ENCODE results near the gene TPSD1. TPM values are rescaled to one million over a fixed set of nuclear protein-coding genes. Genes with fewer than 3 reads are reported as not detected.
"Not testable (repeated sequence)": the region's sequence is repeated elsewhere in the genome, so short reads cannot be mapped to it uniquely, and the experiment has no call there.

TPSD1 gene
- polyA plus RNA-seq, 1 donor (not counting 4 experiments of a cell fraction or from before 2014, with no cell fraction given) = not detected

DNA sequence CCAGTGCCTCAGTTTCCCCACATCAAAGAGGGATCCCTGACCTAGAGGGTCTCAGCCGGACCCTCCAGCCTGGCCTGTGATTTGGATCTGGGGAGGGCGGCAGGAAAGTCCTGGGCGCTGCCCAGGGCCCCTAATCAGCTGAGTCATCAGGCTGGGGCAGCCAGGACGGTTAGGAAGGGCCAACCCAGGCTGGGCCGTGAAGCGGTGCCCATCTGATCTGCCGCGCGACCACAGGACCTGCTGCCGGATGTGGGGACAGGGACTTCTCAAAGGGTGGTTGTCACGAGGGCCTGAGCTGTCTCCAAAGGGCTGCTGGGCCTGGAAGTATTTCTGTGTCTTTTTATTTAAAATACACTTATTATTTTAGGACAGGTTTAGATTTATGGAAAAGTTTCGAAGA lies 11.0 kb upstream of the TPSD1 start:
- FAIRE-seq = no peak
- no peaks in the 10 kb centered on the region for H3K9me1 ChIP-seq (ENCODE audit: control insufficient read depth, extremely low read depth, insufficient read depth, low read length)
- H3K36me3 ChIP-seq (ENCODE audit: control insufficient read depth in 2 of 2, extremely low read depth in 1 of 2, insufficient read depth in 2 of 2, low read length in 2 of 2) = no peaks in the 10 kb centered on the region
- no peak overlapping the region for H3K4me3 ChIP-seq (ENCODE audit: control insufficient read depth in 2 of 3, extremely low read depth in 1 of 3, insufficient read depth in 2 of 3, low read depth in 1 of 3, low read length in 3 of 3)
- H3K9ac ChIP-seq (ENCODE audit: control insufficient read depth, extremely low read depth, insufficient read depth, low read length) = no peak overlapping the region
- H3K9me3 ChIP-seq (ENCODE audit: control insufficient read depth, low read depth, low read length) = no peaks in the 10 kb centered on the region
- H3K27ac ChIP-seq (ENCODE audit: control insufficient read depth, insufficient read depth, low read length) = no peak overlapping the region
- TF ChIP-seq, protein P1, sequence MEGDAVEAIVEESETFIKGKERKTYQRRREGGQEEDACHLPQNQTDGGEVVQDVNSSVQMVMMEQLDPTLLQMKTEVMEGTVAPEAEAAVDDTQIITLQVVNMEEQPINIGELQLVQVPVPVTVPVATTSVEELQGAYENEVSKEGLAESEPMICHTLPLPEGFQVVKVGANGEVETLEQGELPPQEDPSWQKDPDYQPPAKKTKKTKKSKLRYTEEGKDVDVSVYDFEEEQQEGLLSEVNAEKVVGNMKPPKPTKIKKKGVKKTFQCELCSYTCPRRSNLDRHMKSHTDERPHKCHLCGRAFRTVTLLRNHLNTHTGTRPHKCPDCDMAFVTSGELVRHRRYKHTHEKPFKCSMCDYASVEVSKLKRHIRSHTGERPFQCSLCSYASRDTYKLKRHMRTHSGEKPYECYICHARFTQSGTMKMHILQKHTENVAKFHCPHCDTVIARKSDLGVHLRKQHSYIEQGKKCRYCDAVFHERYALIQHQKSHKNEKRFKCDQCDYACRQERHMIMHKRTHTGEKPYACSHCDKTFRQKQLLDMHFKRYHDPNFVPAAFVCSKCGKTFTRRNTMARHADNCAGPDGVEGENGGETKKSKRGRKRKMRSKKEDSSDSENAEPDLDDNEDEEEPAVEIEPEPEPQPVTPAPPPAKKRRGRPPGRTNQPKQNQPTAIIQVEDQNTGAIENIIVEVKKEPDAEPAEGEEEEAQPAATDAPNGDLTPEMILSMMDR (optimal IDR thresholded peaks at IDR 0.05 in 1 of 3, IDR thresholded peaks at IDR 0.05 in 1 of 3, conservative IDR thresholded peaks at IDR 0.05 in 1 of 3; ENCODE audit: extremely low read depth in 1 of 3, insufficient read depth in 2 of 3, low read length in 3 of 3) = no peak
- TF ChIP-seq EZH2 (IDR thresholded peaks at IDR 0.05; ENCODE audit: low read length) = no peak
- no peaks in the 10 kb centered on the region for H3K4me1 ChIP-seq (ENCODE audit: control insufficient read depth, extremely low read depth, insufficient read depth, low read length)
- H4K20me1 ChIP-seq (ENCODE audit: control insufficient read depth, extremely low read depth, insufficient read depth, low read length) = no peaks in the 10 kb centered on the region
- no peak overlapping the region for H3K4me2 ChIP-seq (ENCODE audit: control insufficient read depth, extremely low read depth, insufficient read depth, low read depth, low read length)
- H2AFZ ChIP-seq (ENCODE audit: control insufficient read depth, low read length) = no peak overlapping the region
- H3K79me2 ChIP-seq (ENCODE audit: control insufficient read depth, insufficient read depth, low read length) = no peaks in the 10 kb centered on the region
- no peak for DNase-seq (ENCODE audit: low read depth, low spot score)
- peaks cover 11% of the 10 kb centered on the region for H3K27me3 ChIP-seq (ENCODE audit: control insufficient read depth, extremely low read depth, insufficient read depth, low read length)
- dilution Hi-C loops (cut with MboI; ENCODE audit: extremely low pct_ligation_motif_present, low sequenced_read_pairs) = no loop called here

DNA sequence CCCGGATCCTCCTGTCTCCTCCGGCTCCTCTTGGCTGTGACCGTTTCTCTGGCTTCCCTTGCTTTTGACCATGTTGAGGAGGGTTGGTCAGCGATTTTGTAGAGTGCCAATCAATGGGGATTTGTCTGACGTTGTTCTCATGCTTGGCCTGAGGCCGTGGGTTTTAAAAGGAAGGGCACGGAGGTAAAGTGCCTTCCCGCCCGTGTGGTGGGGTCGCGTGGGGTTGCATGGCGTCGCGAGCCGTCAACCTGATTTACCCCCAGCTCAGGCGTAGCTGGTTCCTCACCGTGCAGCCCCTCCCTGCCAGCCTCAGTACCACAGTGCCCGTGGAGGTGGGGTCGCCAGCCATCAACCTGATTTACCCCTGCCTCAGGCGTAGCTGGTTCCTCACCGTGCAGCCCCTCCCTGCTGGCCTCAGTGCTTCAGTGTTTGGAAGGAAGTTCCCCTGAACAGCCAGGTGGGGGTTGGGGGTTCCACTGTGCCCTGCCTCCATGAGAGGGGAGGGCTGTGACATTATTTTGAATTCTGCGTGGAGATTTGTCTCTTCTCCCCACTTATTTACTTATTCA lies 10.3 kb upstream of the TPSD1 start:
- no peaks in the 10 kb centered on the region for H3K4me1 ChIP-seq (ENCODE audit: control insufficient read depth, extremely low read depth, insufficient read depth, low read length)
- TF ChIP-seq, protein P1 (optimal IDR thresholded peaks at IDR 0.05 in 1 of 3, IDR thresholded peaks at IDR 0.05 in 1 of 3, conservative IDR thresholded peaks at IDR 0.05 in 1 of 3; ENCODE audit: extremely low read depth in 1 of 3, insufficient read depth in 2 of 3, low read length in 3 of 3) = no peak
- TF ChIP-seq EZH2 (IDR thresholded peaks at IDR 0.05; ENCODE audit: low read length) = no peak
- H3K27me3 ChIP-seq (ENCODE audit: control insufficient read depth, extremely low read depth, insufficient read depth, low read length) = peaks cover 11% of the 10 kb centered on the region
- no peaks in the 10 kb centered on the region for H3K9me1 ChIP-seq (ENCODE audit: control insufficient read depth, extremely low read depth, insufficient read depth, low read length)
- no peaks in the 10 kb centered on the region for H4K20me1 ChIP-seq (ENCODE audit: control insufficient read depth, extremely low read depth, insufficient read depth, low read length)
- FAIRE-seq (no peak), DNase-seq (ENCODE audit: low read depth, low spot score) (no peak)
- H3K36me3 ChIP-seq (ENCODE audit: control insufficient read depth in 2 of 2, extremely low read depth in 1 of 2, insufficient read depth in 2 of 2, low read length in 2 of 2) = no peaks in the 10 kb centered on the region
- H2AFZ ChIP-seq (ENCODE audit: control insufficient read depth, low read length) = no peak overlapping the region
- no peak overlapping the region for H3K4me2 ChIP-seq (ENCODE audit: control insufficient read depth, extremely low read depth, insufficient read depth, low read depth, low read length)
- no peak overlapping the region for H3K27ac ChIP-seq (ENCODE audit: control insufficient read depth, insufficient read depth, low read length)
- no peak overlapping the region for H3K4me3 ChIP-seq (ENCODE audit: control insufficient read depth in 2 of 3, extremely low read depth in 1 of 3, insufficient read depth in 2 of 3, low read depth in 1 of 3, low read length in 3 of 3)
- dilution Hi-C loops (cut with MboI; ENCODE audit: extremely low pct_ligation_motif_present, low sequenced_read_pairs) = no loop called here
- no peak overlapping the region for H3K9ac ChIP-seq (ENCODE audit: control insufficient read depth, extremely low read depth, insufficient read depth, low read length)
- H3K9me3 ChIP-seq (ENCODE audit: control insufficient read depth, low read depth, low read length) = no peaks in the 10 kb centered on the region
- no peaks in the 10 kb centered on the region for H3K79me2 ChIP-seq (ENCODE audit: control insufficient read depth, insufficient read depth, low read length)

DNA sequence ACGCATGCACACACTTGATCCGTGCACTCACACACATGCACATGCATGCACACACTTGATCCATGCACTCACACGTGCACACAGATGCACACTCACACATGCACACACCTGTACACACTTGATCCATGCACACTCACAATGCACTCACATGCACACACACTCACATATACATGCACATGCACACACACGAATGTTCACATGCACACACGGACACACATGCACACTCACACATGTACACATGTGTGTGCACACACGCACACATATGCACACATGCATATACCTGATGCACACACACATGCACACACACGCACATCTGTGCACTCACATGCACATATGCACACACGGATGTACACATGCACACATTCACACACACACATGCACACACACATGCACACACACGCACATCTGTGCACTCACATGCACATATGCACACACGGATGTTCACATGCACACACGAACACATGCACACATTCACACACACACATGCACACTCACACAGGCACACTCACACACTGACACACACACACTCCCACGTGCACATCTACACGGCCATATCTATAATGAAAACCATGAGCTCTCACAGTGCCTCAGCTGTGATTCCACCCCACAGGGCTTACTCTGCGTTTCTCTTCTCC lies 7.8 kb upstream of the TPSD1 start:
- H3K36me3 ChIP-seq (ENCODE audit: control insufficient read depth in 2 of 2, extremely low read depth in 1 of 2, insufficient read depth in 2 of 2, low read length in 2 of 2); DNase-seq (ENCODE audit: low read depth, low spot score); H3K9ac ChIP-seq (ENCODE audit: control insufficient read depth, extremely low read depth, insufficient read depth, low read length); H3K9me3 ChIP-seq (ENCODE audit: control insufficient read depth, low read depth, low read length); H2AFZ ChIP-seq (ENCODE audit: control insufficient read depth, low read length); H3K9me1 ChIP-seq (ENCODE audit: control insufficient read depth, extremely low read depth, insufficient read depth, low read length); dilution Hi-C loops (cut with MboI; ENCODE audit: extremely low pct_ligation_motif_present, low sequenced_read_pairs); H4K20me1 ChIP-seq (ENCODE audit: control insufficient read depth, extremely low read depth, insufficient read depth, low read length); H3K4me1 ChIP-seq (ENCODE audit: control insufficient read depth, extremely low read depth, insufficient read depth, low read length); H3K4me3 ChIP-seq (ENCODE audit: control insufficient read depth in 2 of 3, extremely low read depth in 1 of 3, insufficient read depth in 2 of 3, low read depth in 1 of 3, low read length in 3 of 3); H3K79me2 ChIP-seq (ENCODE audit: control insufficient read depth, insufficient read depth, low read length); H3K4me2 ChIP-seq (ENCODE audit: control insufficient read depth, extremely low read depth, insufficient read depth, low read depth, low read length); H3K27ac ChIP-seq (ENCODE audit: control insufficient read depth, insufficient read depth, low read length); FAIRE-seq: not testable (repeated sequence)
- peaks cover 11% of the 10 kb centered on the region for H3K27me3 ChIP-seq (ENCODE audit: control insufficient read depth, extremely low read depth, insufficient read depth, low read length)
